Stimulated activated CD4-positive, alpha-beta T cell treated with anti-CD3 and anti-CD28 coated beads, Interleukin-15, amount 100 ng/mL, for 1 hour (primary cell): ENCODE data around the gene ASB18.

ENCODE experiments used
- DNase-seq, 2 donors: peaks; one replicate each; pipeline ENCODE4 v3.0.0-alpha.2; 2020; ENCODE audit warnings: low read depth in 1 of 2, low spot score in 1 of 2

ASB18 gene

DNA sequence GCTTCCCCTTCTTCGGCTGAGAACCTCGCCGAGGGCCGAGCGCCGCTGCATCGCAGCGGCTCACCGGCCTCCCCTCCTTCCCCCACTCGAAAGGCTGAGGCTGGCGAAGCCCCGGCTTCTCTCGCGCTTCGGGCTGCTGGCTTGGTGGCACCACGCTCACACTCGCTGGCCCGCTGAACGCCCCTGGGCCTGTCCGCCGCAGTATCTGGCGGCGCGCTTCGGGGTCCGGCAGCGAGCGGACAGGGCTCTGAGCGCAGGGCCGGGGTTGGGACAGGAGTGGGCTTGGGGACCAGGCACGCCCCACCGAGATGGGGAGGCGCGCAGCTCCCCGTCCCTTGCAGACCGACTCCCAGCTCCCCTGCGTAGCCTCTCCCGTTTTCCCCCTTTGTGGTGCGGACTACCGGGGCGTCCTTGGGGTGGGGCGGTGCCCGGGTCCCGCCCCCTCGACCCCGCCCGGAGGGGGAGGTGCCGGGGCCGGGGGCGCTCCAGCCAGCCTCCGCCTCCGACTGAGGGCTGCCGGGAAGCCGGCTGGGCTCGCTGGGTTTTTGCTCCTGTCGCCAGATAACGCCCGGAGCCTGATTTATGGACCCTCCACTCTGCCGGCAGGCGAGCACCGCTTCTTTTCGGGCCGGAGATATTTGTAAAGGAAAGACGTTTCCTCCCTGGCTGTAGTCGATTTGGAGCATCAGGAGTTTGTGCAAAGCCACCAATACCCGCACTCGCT is 99.8 kb downstream of the ASB18 start:
- DNase-seq = no peak

DNA sequence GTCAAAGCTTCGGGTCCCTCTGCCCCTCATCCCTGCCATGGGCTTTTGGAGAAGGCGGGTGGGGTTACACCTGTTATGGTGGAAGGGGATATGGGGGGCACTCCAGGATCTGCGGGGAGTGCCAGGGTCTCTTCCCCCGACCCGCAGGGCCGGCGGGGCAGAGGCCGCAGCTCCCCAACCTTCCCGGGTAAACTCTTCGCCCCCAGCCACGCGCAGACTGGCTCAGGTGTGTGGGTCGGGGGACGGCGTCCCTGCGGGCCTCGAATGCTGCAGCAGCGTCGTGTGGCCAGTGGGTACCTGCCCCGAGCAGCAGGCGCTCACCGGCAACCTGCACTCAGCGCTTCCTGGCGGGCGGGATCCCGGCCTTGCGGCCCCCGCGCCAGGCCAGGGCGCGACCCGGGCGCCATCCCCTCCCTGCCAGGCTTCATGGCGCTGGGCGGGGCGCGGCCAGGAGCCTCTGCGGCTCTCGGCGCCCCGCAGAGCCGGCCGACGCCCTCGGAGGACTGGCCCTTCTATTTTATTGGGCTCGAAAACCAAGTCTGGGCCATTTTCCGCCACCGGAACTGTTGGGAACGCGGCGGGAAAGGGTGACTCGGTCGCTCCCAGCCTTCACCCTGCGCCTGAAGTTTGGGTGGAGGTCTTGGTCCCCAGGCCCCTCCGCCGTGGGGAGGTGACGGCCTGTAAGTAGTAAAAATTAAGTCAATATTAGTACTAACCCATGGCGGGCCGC is 100.6 kb downstream of the ASB18 start:
- no peak for DNase-seq

DNA sequence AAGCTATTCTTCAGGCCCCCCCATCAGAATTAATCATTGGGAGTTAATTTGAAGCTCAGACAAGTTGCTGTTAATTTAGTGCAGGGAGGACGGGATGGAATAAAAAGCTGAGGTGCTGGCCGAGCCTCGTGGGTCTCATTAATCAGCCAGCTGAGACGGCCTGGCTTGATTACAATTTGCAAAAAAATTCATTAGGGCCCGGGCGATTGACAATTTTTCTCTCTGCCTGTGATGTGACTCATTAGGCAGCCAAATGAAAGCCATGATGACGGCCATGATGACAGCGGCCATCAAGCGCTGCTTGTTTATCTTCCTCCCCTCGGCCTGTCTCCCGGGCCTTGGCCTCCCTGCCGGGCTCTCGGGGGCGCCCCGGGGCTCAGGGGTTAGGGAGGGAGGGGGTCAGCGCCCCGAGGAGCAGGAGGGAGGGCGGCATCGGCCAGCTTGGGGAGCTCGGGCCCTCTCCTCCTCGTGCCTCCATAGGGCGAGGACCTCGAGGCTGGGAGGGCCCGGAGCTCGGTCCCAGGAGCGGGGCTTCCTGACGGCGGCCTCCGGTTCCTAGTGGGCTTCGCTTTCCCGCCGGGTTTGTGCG is 101.2 kb downstream of the ASB18 start:
- no peak for DNase-seq

DNA sequence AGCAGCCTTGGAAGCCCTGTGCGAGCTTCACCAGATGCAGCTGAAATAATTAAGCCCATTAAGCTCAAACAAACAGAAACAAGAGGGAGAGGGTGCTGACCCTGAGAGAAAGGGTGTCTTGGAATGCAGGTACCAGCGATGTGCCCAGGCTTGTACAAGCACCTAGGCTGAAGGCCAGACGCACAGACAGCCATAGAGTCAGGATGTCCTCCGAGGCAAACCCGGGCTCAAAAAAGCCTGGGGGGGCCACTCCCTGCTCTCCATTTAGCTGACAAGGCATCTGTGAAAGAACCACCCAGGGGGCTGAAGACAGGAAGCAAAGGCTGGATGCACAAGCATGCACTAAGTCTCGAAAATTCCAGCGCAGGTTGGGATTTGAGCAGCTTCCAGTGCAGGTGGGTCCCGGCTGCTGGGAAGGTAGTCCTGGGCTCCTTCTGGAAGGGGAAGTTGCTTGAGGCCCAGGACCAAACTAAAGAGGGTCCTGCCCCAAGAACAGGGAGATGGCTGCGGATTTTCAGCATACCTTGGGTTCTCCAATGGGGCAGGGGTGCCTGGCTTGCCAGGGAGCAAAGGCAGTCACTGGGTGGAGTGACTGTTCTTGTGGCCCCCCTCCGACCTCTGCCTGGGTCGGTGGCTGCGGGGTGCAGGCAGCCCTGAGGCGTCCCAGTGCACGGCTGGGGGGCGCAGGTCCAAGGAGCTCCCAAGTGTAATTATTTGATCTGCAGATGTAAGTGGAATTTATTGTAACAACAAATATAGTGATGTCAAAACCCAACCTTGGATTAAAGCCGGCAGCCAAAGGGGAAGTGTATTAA is 102.0 kb downstream of the ASB18 start:
- no peak for DNase-seq

DNA sequence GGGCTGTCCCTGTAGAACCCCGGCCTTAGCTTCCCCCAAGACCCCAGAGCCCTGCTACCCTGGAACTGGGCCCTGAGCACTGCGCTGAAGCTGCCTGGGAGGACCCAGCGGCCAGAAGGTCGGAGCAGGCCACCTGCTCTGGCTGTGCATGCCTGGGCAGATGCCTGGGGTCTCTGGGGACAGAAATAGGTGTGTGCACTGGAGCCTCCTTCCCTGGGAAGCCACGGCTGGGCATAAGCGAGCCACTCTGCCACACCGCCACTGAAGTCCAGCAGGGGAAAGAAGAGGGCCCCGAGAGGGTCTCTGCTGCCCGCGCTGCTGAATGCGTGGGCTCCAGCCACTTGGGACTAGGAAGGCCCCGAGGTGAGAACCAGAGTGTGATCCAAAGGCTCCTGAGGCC is 102.7 kb downstream of the ASB18 start:
- no peak for DNase-seq

DNA sequence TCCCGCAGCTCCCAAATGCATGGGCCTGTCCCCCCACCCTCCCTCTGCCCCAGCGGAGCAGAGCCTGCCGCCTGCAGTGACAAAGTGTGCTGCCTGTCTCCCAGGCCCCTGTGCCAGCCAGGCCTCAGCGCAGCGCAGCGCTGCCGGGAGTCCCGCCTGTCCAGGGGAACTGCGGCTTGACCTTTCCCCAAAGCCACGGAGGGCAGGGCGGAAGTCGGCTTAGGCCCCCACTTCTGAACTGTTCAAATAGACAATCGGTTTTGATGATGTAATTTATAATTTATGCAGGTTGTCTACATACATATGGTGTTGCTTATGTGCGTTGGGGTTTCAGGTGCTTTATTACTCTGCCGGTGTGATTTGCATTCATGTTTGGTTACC is 103.1 kb downstream of the ASB18 start:
- DNase-seq = no peak

DNA sequence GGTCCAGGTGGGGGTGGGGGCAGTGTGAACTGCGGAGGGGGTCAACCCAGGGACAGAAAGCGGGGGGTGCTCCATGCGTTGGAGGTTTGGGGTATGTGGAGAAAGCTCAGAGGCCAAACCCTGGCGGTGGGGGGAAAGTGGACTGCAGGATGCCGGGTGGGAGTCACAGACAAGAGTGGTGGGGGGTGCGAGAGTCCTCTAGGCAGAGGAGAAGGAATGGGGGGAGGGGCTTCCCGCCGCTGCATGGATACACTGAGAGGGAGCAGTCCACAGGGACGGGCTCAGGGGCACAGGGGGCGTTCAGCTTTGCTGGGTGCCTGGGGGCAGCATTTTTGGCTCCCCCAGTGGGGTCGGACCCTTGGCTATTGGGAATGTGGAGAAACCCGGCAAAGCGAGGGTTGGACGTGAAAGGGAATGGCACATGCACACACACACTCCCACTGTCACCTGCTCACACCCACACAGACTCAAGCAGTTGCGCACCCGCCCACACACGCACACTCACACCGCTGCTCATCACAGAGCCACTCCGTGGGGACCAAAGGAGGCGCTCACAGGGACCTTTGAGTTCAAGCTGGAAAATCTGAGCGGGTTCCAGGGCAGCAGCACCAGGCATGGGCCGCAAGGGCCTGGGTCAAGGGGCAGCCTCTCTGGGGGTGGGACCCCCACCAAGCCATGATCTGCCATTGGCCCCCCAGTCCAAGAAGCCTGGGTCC is 103.7 kb downstream of the ASB18 start:
- no peak for DNase-seq

DNA sequence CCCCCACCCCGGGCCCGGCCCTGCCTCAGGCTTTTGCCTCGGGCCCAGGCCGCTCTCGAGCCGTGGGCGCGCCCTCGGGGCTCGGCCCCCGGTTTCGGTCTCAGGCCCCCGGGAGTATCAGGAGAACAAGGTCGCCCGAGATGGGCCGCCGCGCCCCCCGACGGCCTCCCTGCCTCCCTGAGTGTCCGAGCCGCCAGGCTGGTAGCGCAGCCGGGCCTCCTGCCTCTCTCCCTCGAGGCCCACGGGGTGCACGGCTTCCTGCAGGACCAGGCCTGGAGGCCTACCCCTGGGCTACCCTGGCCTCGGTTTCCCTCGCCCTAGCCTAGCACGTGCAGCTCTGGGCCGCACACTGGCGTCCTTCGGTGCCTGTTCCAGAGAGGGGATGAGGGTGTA is 104.4 kb downstream of the ASB18 start:
- no peak for DNase-seq

DNA sequence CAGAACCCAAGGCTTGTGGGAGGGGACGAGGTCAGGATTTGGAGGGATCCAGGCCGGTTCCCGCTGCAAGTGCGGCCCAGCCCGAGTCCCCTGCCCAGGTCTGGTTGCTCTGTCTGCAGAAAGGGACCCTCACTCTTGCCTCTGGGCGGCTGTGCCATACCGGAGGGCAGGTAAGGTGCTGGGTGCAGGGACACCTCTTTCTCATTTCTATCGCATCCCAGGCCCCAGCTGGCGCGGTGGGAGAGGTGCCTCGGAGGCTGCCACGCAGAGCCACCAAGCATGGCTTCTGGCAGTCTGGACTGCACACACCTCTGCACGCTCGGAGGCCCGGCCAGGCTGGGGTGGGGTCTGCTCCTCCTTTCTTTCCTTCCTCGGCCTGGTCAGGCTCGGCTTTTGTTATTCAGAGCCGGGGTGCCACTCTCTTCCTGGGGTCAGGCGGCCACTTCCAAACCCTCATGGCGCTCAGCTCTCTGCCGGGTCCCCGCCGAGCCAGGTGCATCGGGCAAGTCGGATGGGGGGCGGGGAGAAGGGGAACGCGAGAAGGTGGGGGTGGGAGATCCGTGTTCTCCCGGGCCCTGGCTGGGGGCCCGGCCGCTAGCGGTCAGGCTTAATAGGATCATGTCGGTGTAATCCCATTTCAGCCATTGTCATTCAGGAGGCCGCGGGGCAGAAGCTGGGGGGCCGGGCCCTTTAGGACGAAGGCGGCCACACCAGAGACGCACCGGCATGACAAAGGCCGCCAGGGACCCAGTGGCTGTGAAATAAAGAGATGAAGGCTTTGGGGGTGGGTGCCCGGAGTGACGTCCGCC is 105.0 kb downstream of the ASB18 start:
- no peak for DNase-seq

DNA sequence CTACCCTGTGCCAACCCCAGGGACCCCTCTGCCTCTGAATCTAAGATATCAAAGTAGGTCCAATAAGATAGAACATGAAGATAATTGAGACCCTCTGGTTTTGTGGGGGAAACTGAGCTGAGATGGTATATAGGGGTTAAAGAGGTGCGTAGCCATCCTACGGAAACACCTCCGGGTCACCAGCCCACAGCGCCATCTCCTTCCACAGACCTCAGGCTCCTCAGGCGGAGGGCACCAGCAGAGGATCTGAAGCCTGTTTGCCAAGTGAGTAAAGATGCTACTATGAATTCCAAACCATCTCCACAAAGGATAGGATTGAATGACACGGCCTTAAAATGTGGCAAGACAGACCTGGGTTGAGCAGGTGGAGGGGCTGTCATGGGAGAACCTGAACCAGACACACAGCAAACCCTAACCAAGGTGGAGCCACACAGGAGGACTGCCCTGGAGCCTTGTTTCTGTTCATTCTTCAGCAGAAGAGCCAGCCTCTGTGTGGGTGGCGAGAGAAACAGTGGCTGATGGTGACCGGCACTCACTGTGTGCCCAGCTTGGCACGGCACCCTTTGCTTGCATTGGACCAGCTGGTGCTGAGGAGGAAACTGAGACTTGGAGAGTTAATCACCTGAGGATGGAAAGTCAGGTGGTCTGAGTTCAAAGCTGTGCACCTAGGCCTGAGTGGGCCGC is 106.2 kb downstream of the ASB18 start:
- DNase-seq = no peak

DNA sequence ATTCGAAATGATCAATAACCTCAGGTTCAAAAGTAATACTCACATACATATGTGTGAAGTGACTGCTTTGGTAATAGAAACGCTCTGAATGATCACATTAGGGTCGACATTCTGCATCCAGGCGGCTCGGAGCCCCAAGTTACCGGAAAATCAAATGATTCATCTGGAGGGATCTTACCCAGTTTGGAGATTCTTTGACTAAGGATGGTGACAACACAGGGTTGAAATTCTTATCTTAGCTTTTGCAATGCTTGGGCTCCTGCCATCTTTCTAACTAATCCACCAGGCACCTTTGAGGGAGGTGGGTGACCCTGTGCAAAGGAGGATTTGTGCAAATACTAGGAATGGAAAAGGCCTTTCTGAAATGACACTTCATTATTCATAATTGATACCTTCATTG is 106.8 kb downstream of the ASB18 start:
- no peak for DNase-seq

DNA sequence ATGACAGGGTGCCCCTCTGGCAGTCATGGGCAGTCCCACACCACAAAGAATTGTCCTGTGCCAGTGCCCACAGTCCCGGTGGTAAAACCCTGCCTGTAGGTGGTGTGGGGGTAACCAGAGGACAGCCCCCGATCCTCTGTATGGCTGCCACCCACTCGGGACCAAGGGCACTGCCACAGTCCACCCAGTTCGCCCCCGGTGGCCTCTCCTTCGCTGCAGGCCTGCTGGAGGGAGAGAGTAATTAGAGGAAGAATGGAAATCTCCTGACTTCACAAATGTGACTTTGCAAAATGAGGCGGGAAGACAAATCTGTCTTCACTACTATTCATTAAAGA is 107.4 kb downstream of the ASB18 start:
- no peak for DNase-seq

DNA sequence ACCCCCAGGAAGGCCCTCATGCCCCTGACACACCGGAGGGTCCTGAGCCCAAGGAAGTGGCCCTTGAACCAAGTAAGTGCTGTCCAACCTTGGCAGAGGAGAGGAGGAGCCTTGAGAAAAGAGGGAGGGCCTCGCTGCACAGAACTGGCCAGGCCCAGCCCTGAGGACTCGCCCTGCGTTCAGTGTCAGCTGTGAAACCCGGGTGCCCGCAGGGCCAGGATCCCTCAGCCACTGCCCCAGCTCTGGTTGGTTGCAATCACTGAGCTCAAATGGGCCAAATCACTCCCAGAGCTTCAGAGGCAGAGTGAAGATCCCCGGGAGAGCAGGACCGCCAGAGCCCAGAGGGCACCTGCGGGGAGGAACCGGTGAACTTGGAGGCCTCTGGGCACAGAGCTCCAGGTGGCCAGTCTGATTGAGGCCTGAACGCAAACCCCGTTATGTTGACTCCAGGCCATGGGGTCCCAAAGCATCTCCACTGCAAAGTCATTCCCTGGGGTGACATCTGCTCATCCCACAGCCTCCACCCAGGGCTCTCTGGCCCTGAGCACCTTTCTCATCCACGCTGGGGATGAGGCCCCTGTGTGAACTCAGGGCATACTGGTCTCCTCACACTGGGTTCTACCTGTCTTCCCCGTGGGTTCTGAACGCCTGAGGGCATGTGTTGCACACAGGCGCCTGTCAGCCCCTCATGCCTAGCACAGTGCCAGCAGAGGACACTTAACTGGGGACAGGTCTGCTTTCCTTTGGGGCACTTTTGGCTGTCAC is 107.9 kb downstream of the ASB18 start:
- DNase-seq = no peak

DNA sequence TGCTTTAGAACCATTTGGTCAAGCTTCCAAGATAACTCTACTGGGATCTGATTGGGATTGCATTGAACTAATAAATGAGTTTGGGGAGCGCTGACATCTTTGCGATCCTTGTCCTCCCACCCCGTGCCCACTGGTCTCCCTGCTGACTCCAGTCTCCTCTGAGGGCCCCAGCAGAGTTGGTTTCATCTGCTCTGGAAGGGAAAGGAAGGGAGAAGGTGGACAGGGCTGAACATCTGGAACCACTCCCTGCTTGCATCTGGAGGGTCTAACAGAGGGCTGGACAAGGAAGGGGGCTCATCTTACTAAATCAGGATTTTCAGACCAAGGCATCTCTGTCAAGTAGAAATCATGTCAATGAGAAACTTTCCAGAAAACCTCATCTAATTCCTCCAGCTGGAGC is 108.8 kb downstream of the ASB18 start:
- DNase-seq = no peak

DNA sequence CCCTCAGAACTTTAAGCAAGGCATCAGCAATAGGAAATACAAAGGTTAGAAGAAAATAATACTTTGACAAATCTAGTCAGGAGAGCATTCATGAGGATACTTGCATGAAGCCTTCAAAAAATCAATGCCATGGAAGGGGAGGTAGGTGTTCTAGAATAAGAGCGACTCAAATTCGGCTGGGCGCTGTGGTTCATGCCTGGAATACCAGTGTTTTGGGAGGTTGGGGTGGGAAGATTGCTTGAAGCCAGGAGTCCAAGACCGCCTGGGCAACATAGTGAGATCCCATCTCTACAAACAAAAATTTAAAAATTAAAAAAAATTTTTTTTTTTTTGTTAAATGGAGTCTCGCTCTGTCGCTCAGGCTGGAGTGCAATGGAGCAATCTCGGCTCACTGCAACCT is 117.8 kb downstream of the ASB18 start:
- DNase-seq = no peak

DNA sequence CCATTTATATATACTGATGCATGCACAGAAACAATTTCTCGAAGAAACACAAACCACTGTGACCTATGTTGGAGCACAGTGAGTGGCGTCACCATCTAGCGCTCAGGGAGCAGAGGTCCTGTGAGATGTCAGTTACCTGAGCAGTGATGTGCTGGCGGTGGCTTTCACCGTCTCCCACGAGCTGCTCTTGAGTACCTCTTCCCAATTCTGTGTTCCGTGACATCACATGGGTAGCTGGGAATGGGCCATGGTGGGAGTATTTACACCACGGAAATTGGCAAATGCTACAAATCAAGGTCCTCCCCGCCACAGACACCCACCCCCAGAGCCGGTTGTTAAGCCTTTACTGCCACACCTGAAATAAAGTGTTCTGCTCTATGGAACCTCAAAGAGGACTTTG is 120.4 kb downstream of the ASB18 start:
- no peak for DNase-seq
